ENCODE measurements around the gene DTNBP1. TPM values are rescaled to one million over a fixed set of nuclear protein-coding genes. Genes with fewer than 3 reads are reported as not detected.

Gene DTNBP1
- polyA plus RNA-seq, 3 donors = 21.3 to 26.4 (median 22.2) TPM

DNA sequence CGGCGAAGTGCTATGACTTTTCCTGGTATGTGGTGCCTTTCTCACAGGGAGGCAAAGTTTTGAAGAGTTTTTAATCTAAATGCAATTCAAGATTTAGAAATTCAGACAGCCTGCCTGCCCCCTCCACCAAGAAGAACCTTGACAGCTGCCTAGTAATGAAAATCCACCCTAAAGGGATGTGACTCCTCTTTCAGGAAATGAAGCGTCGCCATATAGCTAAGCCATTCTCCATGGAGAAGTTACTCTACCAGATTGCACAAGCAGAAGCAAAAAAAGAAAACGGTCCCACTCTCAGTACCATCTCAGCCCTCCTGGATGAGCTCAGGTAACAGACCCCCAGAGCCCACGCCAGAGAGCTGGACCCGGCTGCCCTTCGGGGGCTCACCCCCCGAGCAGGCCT is 150.1 kb downstream of the DTNBP1 start:
- no peak for DNase-seq (ENCODE audit: extremely low read depth in 1 of 11, low read depth in 9 of 11, low spot score in 4 of 11)

- peak in 1 of 11 donors; percentile 51 for DNase-seq (ENCODE audit: extremely low read depth in 1 of 11, low read depth in 9 of 11, low spot score in 4 of 11)
Observed at GRCh38 chr6:15512126-15512525, 150.7 kb downstream of the DTNBP1 start.

DNA sequence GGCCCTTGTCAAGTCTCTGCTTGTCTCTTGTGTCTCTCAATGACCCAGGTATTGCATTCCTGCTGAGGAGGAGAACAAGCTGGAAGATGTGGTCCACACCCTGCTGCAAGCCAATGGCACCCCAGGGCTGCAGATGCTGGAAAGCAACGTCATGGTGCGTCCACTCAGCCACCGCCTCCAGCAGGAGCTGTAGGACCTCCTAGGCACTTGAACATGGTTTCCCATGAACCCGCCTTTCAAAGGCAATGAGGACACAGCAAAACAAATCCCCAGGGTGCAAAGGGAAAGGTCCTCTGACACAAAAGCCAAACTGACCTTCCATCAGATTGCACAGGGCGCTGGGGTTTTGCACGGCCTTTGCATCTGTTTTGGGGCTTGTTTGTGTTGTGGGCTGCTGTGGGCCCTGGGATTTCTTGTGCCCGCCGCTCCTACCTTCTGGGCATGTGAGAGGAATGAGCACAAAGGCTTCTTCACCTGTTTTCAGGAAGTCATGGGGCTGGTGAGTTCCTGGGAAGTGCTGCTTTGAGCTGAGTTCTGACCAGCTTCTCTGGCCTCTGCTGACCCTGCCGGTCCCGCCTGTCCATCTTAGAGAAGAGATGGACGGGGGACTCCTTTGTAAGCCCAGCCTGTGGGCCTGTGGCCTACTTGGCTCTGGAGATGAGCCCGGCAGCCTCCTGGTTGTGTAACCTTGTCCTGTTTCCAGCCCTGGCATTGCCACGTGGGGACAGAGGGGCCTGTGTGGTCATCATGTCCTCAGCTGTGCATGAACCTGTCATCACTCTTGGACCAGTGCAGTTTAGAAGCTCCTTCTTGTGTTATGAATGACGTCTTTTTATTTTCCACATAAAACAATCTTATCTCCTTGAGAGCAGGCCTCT is 151.3 kb downstream of the DTNBP1 start:
- no peak for DNase-seq (ENCODE audit: extremely low read depth in 1 of 11, low read depth in 9 of 11, low spot score in 4 of 11)

DNA sequence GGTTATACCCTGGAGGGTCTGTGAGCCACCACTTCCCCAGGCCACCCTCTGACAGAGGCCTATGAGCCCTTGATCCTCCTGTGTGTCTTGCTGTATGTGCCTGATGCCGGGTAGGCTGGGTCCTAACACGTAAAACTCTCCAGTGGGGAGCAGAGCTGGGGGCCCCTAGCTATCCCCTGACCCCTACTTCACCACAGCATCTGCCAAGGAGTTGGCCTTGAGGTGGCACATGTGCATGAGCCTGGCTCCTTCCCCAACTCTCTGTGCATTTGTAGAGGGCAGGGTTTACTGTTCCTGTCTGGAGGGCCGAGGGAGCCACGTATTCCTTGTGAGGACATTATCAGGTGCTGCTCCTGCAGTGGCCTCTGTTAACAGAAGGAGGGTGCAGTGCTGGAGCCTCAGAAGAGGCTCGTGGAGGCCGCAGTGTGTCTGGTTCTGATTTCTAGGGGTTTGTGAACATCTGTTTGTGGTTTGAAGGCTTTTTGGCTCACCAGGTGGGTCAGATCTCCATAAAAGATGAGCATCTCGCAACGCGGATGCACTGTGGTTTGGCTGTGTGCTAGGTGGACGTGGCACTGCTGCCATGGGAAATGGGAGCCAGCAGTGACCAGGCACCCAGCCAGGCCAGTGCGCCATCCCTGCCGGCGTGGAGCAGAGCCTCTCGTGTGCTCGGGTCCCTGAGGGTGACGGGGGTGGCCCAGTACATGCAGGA is 152.1 kb downstream of the DTNBP1 start:
- DNase-seq (ENCODE audit: extremely low read depth in 1 of 11, low read depth in 9 of 11, low spot score in 4 of 11) = no peak

DNA sequence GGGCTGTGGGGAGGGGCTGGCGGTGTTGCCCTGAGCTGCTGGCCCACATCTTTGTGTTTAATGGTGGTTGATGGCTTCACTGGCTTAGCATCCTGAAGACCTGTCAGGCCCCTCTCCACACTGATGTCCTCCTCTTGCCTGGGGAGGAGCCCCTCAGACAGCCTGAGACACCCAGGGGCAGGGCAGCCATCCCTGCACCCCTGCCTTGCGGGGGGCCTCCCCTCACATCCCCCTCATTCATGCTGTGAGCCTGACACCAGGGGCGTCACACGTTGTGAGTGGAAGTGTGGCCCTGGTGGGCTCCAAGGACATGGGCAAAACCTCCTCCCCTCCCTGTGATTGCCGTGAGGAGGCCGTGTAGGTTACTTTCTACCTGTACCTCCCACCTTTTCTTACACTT is 152.7 kb downstream of the DTNBP1 start:
- no peak for DNase-seq (ENCODE audit: extremely low read depth in 1 of 11, low read depth in 9 of 11, low spot score in 4 of 11)

GRCh38 chr6:15509335-15509933 is 153.4 kb downstream of the DTNBP1 start:
- DNase-seq (ENCODE audit: extremely low read depth in 1 of 11, low read depth in 9 of 11, low spot score in 4 of 11) = no peak

DNA sequence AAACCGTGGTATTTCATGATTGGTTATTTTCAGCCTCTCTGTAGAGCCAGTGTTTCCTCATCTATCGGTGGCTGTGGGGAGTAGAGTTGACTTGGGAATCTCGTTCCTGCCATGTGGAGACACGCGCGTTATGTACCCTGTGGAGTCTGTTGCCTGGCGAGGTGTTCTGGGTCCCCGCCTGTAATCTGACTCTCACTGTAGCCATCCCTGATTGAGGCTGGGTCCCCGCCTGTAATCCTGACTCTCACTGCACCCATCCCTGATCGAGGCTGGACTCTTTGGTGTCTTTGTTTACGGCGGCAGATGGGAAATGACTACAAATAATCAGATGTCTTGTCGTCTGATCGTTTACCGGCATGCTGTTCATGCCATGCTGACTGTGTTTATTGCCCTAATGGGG is 153.9 kb downstream of the DTNBP1 start:
- no peak for DNase-seq (ENCODE audit: extremely low read depth in 1 of 11, low read depth in 9 of 11, low spot score in 4 of 11)

- no peak for DNase-seq (ENCODE audit: extremely low read depth in 1 of 11, low read depth in 9 of 11, low spot score in 4 of 11)
Observed at GRCh38 chr6:15508441-15508871, 154.4 kb downstream of the DTNBP1 start.

GRCh38 chr6:15507746-15508145 is 155.1 kb downstream of the DTNBP1 start:
- DNase-seq (ENCODE audit: extremely low read depth in 1 of 11, low read depth in 9 of 11, low spot score in 4 of 11) = no peak

- DNase-seq (ENCODE audit: extremely low read depth in 1 of 11, low read depth in 9 of 11, low spot score in 4 of 11) = no peak
Observed at GRCh38 chr6:15507221-15507620, 155.6 kb downstream of the DTNBP1 start.

DNA sequence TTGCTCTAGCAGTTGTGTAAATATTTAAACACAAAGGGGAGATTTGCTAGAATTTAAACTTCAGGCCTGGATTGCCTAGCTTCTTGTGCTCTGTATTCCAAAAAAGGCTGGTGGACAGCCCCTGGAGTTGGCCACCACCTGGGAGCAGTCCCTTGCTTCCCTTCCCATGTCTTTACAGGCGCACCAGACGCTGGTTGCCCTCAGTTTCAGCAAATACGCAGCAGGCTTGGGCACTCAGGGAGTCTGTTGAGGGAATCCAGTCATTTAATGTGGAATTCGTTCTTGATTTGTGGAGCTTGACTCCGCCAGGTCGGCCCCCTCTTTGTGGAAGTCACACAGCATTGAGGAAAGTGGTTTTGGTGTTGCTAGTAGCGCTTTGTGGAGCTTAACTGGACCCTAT is 156.8 kb downstream of the DTNBP1 start:
- DNase-seq (ENCODE audit: extremely low read depth in 1 of 11, low read depth in 9 of 11, low spot score in 4 of 11) = no peak

DNA sequence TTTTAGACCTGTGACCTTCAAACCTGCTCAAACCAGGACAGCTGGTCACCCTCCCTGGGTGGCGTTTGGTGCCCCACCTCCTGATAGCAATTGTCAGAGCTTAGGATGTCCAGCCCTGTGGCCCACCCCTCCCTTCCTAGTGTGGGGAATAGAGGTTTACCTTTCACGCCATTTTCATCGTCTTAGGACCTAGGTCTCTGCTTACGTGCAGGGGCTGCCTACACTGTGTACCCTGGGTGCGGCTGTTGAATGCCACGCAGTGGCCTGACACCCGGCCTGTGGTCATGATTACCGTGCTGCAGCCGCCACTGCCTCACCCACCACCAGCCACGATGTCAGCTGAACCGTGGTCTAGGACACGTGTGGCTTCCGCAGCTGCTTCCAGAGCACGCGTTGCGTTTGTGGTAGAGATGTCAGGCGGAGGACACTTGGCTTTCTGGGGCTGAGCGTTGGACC is 157.3 kb downstream of the DTNBP1 start:
- no peak for DNase-seq (ENCODE audit: extremely low read depth in 1 of 11, low read depth in 9 of 11, low spot score in 4 of 11)

- peak in 9 of 11 donors; percentile 62 to 88 (median 74) for DNase-seq (ENCODE audit: extremely low read depth in 1 of 11, low read depth in 9 of 11, low spot score in 4 of 11)
Observed at GRCh38 chr6:15504581-15505350, 158.1 kb downstream of the DTNBP1 start.

- DNase-seq (ENCODE audit: extremely low read depth in 1 of 11, low read depth in 9 of 11, low spot score in 4 of 11) = no peak
Observed at GRCh38 chr6:15504040-15504495, 158.8 kb downstream of the DTNBP1 start.

- no peak for DNase-seq (ENCODE audit: extremely low read depth in 1 of 11, low read depth in 9 of 11, low spot score in 4 of 11)
Observed at GRCh38 chr6:15503346-15503680, 159.5 kb downstream of the DTNBP1 start.

GRCh38 chr6:15502446-15503345 is 160.1 kb downstream of the DTNBP1 start:
- no peak for DNase-seq (ENCODE audit: extremely low read depth in 1 of 11, low read depth in 9 of 11, low spot score in 4 of 11)

DNA sequence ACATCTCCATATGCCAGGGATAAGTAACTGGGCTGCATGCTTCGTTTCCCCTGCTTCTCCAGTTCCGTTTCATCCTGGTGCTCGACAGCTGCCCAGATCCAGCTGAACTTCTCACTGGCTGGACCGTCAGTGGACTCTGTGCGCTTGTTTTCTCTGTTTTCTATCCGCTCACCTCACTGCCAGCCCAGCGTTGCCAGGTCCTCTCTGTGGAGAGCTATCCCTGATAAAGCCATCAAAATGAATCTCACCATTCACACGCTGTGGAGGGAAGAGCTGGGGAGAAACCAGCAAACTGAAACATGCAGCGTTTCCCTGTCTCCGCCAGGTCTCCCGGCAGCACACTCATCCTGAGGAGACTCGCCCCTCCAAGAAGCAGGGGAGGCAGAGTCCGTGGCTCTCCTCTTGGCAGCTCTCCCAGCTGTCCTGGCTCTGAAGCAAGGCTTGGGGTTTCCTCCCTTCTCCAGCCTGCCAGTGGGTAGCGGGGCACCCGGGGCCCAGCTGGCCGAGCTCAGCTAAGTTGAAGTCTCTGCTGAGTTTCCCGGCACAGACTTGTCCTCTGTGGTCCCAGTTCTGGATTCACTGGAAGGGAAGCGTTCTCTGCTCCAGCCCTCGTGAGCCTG is 160.9 kb downstream of the DTNBP1 start:
- DNase-seq (ENCODE audit: extremely low read depth in 1 of 11, low read depth in 9 of 11, low spot score in 4 of 11) = no peak

All from renal cortex interstitium (tissue), 11 donors.